GM21825 (cell line): ENCODE data around the gene DDIT4.
A peak's percentile ranks its signal among the peaks of the same experiment; 100 is the strongest.
"Not testable (repeated sequence)": the region's sequence is repeated elsewhere in the genome, so short reads cannot be mapped to it uniquely, and the experiment has no call there.

ENCODE experiments used
- ATAC-seq: cut with Tn5 transposase; IDR thresholded peaks from one replicate; pipeline ENCODE4 v1.9.1; 2021; ENCODE audit warnings: mild to moderate bottlenecking, moderate library complexity; ENCODE audit not compliant: unreplicated experiment

The DDIT4 gene

GRCh38 chr10:72265990-72266865 lies 7.5 kb upstream of the DDIT4 start:
- ATAC-seq, result no peak

- ATAC-seq, result no peak
Measured at GRCh38 chr10:72267381-72267780, 6.3 kb upstream of the DDIT4 start.

- no peak for ATAC-seq
Measured at GRCh38 chr10:72267819-72268399, 5.8 kb upstream of the DDIT4 start.

GRCh38 chr10:72268475-72269200 lies 5.1 kb upstream of the DDIT4 start:
- ATAC-seq, result not testable (repeated sequence)

GRCh38 chr10:72270607-72271281 lies 3.0 kb upstream of the DDIT4 start:
- ATAC-seq, result no peak

- peak; percentile 21 for ATAC-seq
Measured at GRCh38 chr10:72272689-72273409, 875 bp upstream of the DDIT4 start.

GRCh38 chr10:72274213-72274729 lies 547 bp downstream of the DDIT4 start:
- ATAC-seq, result peak; percentile 1

GRCh38 chr10:72274730-72275350 lies 1.1 kb downstream of the DDIT4 start:
- ATAC-seq, result no peak

GRCh38 chr10:72275351-72276012 lies 1.8 kb downstream of the DDIT4 start:
- ATAC-seq, result no peak

- no peak for ATAC-seq
Measured at GRCh38 chr10:72276013-72276387, 2.3 kb downstream of the DDIT4 start.

- no peak for ATAC-seq
Measured at GRCh38 chr10:72276421-72277339, 3.0 kb downstream of the DDIT4 start.

- no peak for ATAC-seq
Measured at GRCh38 chr10:72277340-72277995, 3.7 kb downstream of the DDIT4 start.

- no peak for ATAC-seq
Measured at GRCh38 chr10:72277996-72278667, 4.4 kb downstream of the DDIT4 start.

GRCh38 chr10:72278668-72279393 lies 5.1 kb downstream of the DDIT4 start:
- no peak for ATAC-seq

- ATAC-seq, result not testable (repeated sequence)
Measured at GRCh38 chr10:72279587-72279986, 5.9 kb downstream of the DDIT4 start.

- ATAC-seq, result no peak
Measured at GRCh38 chr10:72283131-72283530, 9.4 kb downstream of the DDIT4 start.
